ENCODE data around the gene CC2D1A. TPM values are rescaled to one million over a fixed set of nuclear protein-coding genes. Genes with fewer than 3 reads are reported as not detected.

CC2D1A gene
- 26.2 and 27.3 TPM in 2 replicates for total RNA-seq (2014; rRNA removed; shearing (Covaris generic); ENCODE audit: low replicate concordance)

- no peaks in the 10 kb centered on the region for H3K27me3 ChIP-seq
- H3K4me3 ChIP-seq: peak within 1 kb of the TSS; percentile 65
- peaks cover 5% of the 10 kb centered on the region for H3K36me3 ChIP-seq
- H3K9me3 ChIP-seq: no peaks in the 10 kb centered on the region
- DNase-seq: peak; percentile 94
These were observed at the start of gene CC2D1A, which contains the start of gene BRME1 for GRCh38 chr19:13905634-13906520. CC2D1A (plus strand) TSS chr19:13906201; CDS start chr19:13906442, 241 bp downstream. BRME1 (minus strand) TSS chr19:13906117; CDS start chr19:13904892, 1,225 bp downstream.

GRCh38 chr19:13856497-13856896 is 49.5 kb upstream of the CC2D1A start:
- H3K36me3 ChIP-seq: no peaks in the 10 kb centered on the region
- no peaks in the 10 kb centered on the region for H3K27me3 ChIP-seq
- H3K9me3 ChIP-seq: no peaks in the 10 kb centered on the region; the same call in 1 of the 2 replicates
- H3K4me3 ChIP-seq: no peak overlapping the region
- no peak for DNase-seq

GRCh38 chr19:13859361-13859880 is 46.6 kb upstream of the CC2D1A start:
- no peak overlapping the region for H3K4me3 ChIP-seq
- no peaks in the 10 kb centered on the region for H3K36me3 ChIP-seq
- no peaks in the 10 kb centered on the region; the same call in 1 of the 2 replicates for H3K9me3 ChIP-seq
- H3K27me3 ChIP-seq: no peaks in the 10 kb centered on the region
- DNase-seq: peak; percentile 63

- H3K9me3 ChIP-seq: no peaks in the 10 kb centered on the region; the same call in 1 of the 2 replicates
- no peak overlapping the region for H3K4me3 ChIP-seq
- DNase-seq: no peak
- no peaks in the 10 kb centered on the region for H3K27me3 ChIP-seq
- no peaks in the 10 kb centered on the region for H3K36me3 ChIP-seq
These were observed 45.2 kb upstream of the CC2D1A start for GRCh38 chr19:13860679-13861391.

- Histone ChIP-seq H3K36me3 (no peaks in the 10 kb centered on the region), H3K4me3 (no peak overlapping the region; the same call in 1 of the 2 replicates), H3K9me3 (no peaks in the 10 kb centered on the region; the same call in 1 of the 2 replicates), H3K27me3 (no peaks in the 10 kb centered on the region)
- no peak for DNase-seq
These were observed 44.6 kb upstream of the CC2D1A start for GRCh38 chr19:13861392-13861713.

GRCh38 chr19:13861714-13862531 is 44.1 kb upstream of the CC2D1A start:
- no peaks in the 10 kb centered on the region; the same call in 1 of the 2 replicates for H3K9me3 ChIP-seq
- H3K36me3 ChIP-seq: no peaks in the 10 kb centered on the region
- no peaks in the 10 kb centered on the region for H3K27me3 ChIP-seq
- DNase-seq: peak; percentile 97
- H3K4me3 ChIP-seq: peak overlapping the region; percentile 37

- H3K36me3 ChIP-seq: no peaks in the 10 kb centered on the region
- H3K27me3 ChIP-seq: no peaks in the 10 kb centered on the region
- DNase-seq: no peak
- no peak overlapping the region; the same call in 1 of the 2 replicates for H3K4me3 ChIP-seq
- no peaks in the 10 kb centered on the region; the same call in 1 of the 2 replicates for H3K9me3 ChIP-seq
These were observed 41.8 kb upstream of the CC2D1A start for GRCh38 chr19:13864046-13864666.

- DNase-seq: no peak
- Histone ChIP-seq H3K36me3 (no peaks in the 10 kb centered on the region), H3K4me3 (peak overlapping the region; percentile 52), H3K9me3 (no peaks in the 10 kb centered on the region), H3K27me3 (no peaks in the 10 kb centered on the region)
These were observed 41.1 kb upstream of the CC2D1A start for GRCh38 chr19:13864667-13865570.

- Histone ChIP-seq H3K9me3 (no peaks in the 10 kb centered on the region), H3K27me3 (no peaks in the 10 kb centered on the region), H3K36me3 (no peaks in the 10 kb centered on the region), H3K4me3 (peak overlapping the region; percentile 52)
- DNase-seq: peak; percentile 66
These were observed 40.2 kb upstream of the CC2D1A start for GRCh38 chr19:13865571-13866462.

- H3K36me3 ChIP-seq: no peaks in the 10 kb centered on the region
- H3K27me3 ChIP-seq: no peaks in the 10 kb centered on the region
- no peaks in the 10 kb centered on the region for H3K9me3 ChIP-seq
- no peak for DNase-seq
- H3K4me3 ChIP-seq: peak overlapping the region; percentile 52
These were observed 39.4 kb upstream of the CC2D1A start for GRCh38 chr19:13866463-13867046.

GRCh38 chr19:13868663-13869062 is 37.3 kb upstream of the CC2D1A start:
- H3K27me3 ChIP-seq: no peaks in the 10 kb centered on the region
- no peaks in the 10 kb centered on the region for H3K9me3 ChIP-seq
- no peak for DNase-seq
- no peak overlapping the region for H3K4me3 ChIP-seq
- H3K36me3 ChIP-seq: no peaks in the 10 kb centered on the region

- H3K4me3 ChIP-seq: no peak overlapping the region
- no peak for DNase-seq
- no peaks in the 10 kb centered on the region for H3K27me3 ChIP-seq
- no peaks in the 10 kb centered on the region for H3K9me3 ChIP-seq
- no peaks in the 10 kb centered on the region for H3K36me3 ChIP-seq
These were observed 36.7 kb upstream of the CC2D1A start for GRCh38 chr19:13869281-13869680.

GRCh38 chr19:13870873-13871272 is 35.1 kb upstream of the CC2D1A start:
- Histone ChIP-seq H3K4me3 (no peak overlapping the region), H3K9me3 (no peaks in the 10 kb centered on the region), H3K36me3 (no peaks in the 10 kb centered on the region), H3K27me3 (no peaks in the 10 kb centered on the region)
- DNase-seq: no peak

GRCh38 chr19:13872339-13872694 is 33.7 kb upstream of the CC2D1A start:
- Histone ChIP-seq H3K9me3 (no peaks in the 10 kb centered on the region), H3K27me3 (no peaks in the 10 kb centered on the region), H3K36me3 (no peaks in the 10 kb centered on the region), H3K4me3 (no peak overlapping the region)
- DNase-seq: no peak
